Astrocyte (in vitro differentiated cells and primary cell): ENCODE measurements around the gene IMMP2L.

Experiments used
- EZH2 ChIP-seq: IDR thresholded peaks from 2 replicates; pipeline ENCODE4 v1.6.1; 2012; ENCODE audit warnings: mild to moderate bottlenecking, low read length, inconsistent platforms; ENCODE audit not compliant: insufficient read depth
- TF ChIP-seq, protein P1 (sequence below): IDR thresholded peaks from 2 replicates; pipeline ENCODE4 v1.5.1; 2011; ENCODE audit warnings: low read depth, mild to moderate bottlenecking, inconsistent platforms, low read length, moderate library complexity; ENCODE audit not compliant: insufficient read depth

DNA sequence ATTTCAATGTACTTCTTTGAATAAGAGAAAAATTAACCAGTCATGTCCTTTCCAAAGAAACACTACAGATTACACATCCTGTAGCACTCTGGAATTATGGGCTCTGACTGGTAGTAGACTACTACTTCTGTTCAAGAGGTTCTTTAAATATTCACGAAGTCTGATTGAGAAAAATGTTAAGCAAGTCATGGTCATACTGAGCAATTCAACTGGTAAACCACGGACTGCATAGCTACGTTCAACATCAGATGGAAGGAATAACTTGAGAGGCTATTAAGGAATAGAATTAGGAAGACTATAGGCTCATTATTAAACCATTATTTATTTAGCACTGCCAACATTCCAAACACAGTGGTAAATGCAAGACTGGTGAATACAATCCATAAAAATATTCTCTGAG, 160.8 kb downstream of the IMMP2L start:
- TF ChIP-seq, protein P1, sequence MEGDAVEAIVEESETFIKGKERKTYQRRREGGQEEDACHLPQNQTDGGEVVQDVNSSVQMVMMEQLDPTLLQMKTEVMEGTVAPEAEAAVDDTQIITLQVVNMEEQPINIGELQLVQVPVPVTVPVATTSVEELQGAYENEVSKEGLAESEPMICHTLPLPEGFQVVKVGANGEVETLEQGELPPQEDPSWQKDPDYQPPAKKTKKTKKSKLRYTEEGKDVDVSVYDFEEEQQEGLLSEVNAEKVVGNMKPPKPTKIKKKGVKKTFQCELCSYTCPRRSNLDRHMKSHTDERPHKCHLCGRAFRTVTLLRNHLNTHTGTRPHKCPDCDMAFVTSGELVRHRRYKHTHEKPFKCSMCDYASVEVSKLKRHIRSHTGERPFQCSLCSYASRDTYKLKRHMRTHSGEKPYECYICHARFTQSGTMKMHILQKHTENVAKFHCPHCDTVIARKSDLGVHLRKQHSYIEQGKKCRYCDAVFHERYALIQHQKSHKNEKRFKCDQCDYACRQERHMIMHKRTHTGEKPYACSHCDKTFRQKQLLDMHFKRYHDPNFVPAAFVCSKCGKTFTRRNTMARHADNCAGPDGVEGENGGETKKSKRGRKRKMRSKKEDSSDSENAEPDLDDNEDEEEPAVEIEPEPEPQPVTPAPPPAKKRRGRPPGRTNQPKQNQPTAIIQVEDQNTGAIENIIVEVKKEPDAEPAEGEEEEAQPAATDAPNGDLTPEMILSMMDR: no peak
- no peak for TF ChIP-seq EZH2
